ENCODE results near the gene LILRA2.
"Not testable (repeated sequence)": the region's sequence is repeated elsewhere in the genome, so short reads cannot be mapped to it uniquely, and the experiment has no call there.

The LILRA2 gene

GRCh38 chr19:54571715-54572615 lies 1.6 kb upstream of the LILRA2 start:
- DNase-seq, result not testable (repeated sequence)

- DNase-seq, result no peak
Observed at GRCh38 chr19:54572696-54573311, 786 bp upstream of the LILRA2 start.

GRCh38 chr19:54574051-54574450 lies 461 bp downstream of the LILRA2 start:
- no peak for DNase-seq

GRCh38 chr19:54574527-54575056 lies 1.0 kb downstream of the LILRA2 start:
- DNase-seq, result no peak

- not testable (repeated sequence) for DNase-seq
Observed at GRCh38 chr19:54575205-54575604, 1.6 kb downstream of the LILRA2 start.

GRCh38 chr19:54576411-54576976 lies 2.9 kb downstream of the LILRA2 start:
- DNase-seq, result no peak

GRCh38 chr19:54577334-54577733 lies 3.7 kb downstream of the LILRA2 start:
- DNase-seq, result no peak

GRCh38 chr19:54578268-54578667 lies 4.7 kb downstream of the LILRA2 start:
- not testable (repeated sequence) for DNase-seq

GRCh38 chr19:54586397-54586796 lies 12.8 kb downstream of the LILRA2 start:
- no peak for DNase-seq

- DNase-seq, result no peak
Observed at GRCh38 chr19:54587026-54587425, 13.4 kb downstream of the LILRA2 start.

GRCh38 chr19:54593445-54593844 lies 19.9 kb downstream of the LILRA2 start, which contains the start of gene LILRA1:
TSS of gene LILRA1 (plus strand) at chr19:54593632. CDS start at chr19:54594245, 613 bp downstream.
- DNase-seq, result not testable (repeated sequence)

- not testable (repeated sequence) for DNase-seq
Observed at GRCh38 chr19:54593931-54594626, 20.5 kb downstream of the LILRA2 start.

- DNase-seq, result no peak
Observed at GRCh38 chr19:54594737-54595136, 21.1 kb downstream of the LILRA2 start.

GRCh38 chr19:54595680-54596436 lies 22.3 kb downstream of the LILRA2 start:
- DNase-seq, result not testable (repeated sequence)

- no peak for DNase-seq
Observed at GRCh38 chr19:54600212-54600611, 26.6 kb downstream of the LILRA2 start.

GRCh38 chr19:54606230-54606629 lies 32.6 kb downstream of the LILRA2 start:
- DNase-seq, result no peak

GRCh38 chr19:54606891-54607784 lies 33.5 kb downstream of the LILRA2 start:
- DNase-seq, result no peak

GRCh38 chr19:54607785-54608150 lies 34.2 kb downstream of the LILRA2 start:
- DNase-seq, result no peak

- no peak for DNase-seq
Observed at GRCh38 chr19:54608205-54608604, 34.6 kb downstream of the LILRA2 start.

- DNase-seq, result no peak
Observed at GRCh38 chr19:54608792-54609191, 35.2 kb downstream of the LILRA2 start.

- no peak for DNase-seq
Observed at GRCh38 chr19:54609356-54609791, 35.8 kb downstream of the LILRA2 start.
